Retinal pigment epithelial cell (primary cell): ENCODE measurements around the gene EMILIN3.

Source experiments
- DNase-seq: peaks from one replicate; pipeline ENCODE4 v3.0.0-alpha.2; 2010; ENCODE audit warnings: low read depth
- H3K4me3 ChIP-seq: 2 replicates; pipeline ENCODE4 v1.5.1; 2011; ENCODE audit warnings: mild to moderate bottlenecking, low read length, control low read depth, moderate library complexity
- TF ChIP-seq, protein P1 (sequence below): conservative IDR thresholded peaks from 2 replicates; pipeline ENCODE4 v1.5.1; 2011; ENCODE audit warnings: low read depth, low read length, control low read depth, inconsistent platforms

The EMILIN3 gene

DNA sequence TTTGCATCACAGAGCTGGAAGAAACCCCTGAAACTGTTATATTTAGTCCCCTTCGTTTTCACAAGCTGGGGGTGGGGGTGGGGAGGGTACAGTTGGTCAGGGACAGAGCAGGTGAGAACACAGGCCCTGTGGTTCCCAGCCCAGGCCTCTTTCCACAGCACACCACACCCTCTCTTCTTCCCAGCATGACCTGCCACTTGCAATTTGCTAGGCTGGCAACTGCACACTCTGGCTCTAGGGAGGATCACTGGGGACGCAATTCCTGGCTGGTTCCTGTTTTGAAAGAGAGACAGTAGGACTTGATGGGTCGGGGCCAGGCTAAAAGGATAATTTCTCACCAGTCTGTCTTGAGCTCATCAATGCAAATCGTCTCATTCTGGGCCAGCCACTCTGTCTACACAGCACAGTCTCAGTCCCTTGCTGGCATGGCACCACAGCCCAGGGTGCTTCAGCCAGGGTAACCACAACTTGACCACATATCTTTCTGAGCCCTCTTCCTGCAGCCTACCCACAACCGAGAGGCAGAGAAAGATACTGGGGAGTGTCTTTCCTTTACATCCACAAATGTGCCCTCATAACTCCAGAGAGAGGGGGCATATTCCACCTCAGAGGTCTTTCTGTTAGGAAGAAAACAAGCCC is 41.7 kb upstream of the EMILIN3 start:
- DNase-seq: no peak
- no peak overlapping the region for H3K4me3 ChIP-seq
- TF ChIP-seq, protein P1, sequence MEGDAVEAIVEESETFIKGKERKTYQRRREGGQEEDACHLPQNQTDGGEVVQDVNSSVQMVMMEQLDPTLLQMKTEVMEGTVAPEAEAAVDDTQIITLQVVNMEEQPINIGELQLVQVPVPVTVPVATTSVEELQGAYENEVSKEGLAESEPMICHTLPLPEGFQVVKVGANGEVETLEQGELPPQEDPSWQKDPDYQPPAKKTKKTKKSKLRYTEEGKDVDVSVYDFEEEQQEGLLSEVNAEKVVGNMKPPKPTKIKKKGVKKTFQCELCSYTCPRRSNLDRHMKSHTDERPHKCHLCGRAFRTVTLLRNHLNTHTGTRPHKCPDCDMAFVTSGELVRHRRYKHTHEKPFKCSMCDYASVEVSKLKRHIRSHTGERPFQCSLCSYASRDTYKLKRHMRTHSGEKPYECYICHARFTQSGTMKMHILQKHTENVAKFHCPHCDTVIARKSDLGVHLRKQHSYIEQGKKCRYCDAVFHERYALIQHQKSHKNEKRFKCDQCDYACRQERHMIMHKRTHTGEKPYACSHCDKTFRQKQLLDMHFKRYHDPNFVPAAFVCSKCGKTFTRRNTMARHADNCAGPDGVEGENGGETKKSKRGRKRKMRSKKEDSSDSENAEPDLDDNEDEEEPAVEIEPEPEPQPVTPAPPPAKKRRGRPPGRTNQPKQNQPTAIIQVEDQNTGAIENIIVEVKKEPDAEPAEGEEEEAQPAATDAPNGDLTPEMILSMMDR: no peak

DNA sequence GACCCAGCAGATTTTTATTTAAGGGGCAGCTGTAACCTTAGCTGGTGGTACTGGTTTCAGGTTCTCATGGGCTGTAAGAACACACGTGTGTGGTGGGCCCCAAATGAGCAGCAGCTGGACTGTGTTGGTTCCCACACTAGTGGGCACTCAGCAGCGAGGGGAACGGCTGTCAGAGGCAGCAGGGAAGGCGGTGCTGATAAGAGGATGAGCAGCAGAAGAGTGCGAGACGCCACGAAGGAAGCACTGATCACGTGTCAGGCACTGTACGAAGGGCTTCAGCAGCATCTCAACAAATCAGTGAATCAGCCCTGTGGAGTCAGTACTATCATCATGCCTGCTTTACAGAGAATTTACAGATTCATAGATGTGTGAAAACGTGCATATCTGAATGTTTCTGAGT is 41.0 kb upstream of the EMILIN3 start:
- TF ChIP-seq, protein P1: no peak
- no peak overlapping the region for H3K4me3 ChIP-seq
- DNase-seq: no peak

DNA sequence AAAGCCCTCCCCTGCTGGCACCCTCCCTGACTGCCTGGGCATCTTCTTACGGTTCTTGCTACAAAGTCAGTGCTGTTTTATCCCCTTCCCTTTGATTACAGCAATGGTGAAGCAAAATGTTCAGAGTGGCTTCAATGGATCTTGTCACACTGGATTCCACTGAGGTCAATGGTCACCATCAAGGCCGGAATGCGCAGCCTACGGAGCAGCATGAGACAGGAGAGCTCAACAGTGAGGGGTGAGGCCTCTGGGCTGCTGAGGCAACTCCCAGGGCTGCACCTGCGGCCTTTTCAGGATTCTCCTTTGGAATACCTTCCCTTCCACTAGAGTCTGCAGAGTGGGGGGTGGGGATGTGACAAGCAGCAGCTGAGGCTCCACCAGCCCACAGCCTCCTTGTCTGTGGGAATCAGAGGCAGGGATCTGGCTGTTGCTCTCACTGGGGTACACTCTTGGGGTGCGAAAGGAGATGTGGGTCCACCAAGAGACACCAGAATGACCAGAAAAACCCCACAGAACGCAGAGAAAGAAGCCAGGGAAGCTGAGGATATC is 40.4 kb upstream of the EMILIN3 start:
- TF ChIP-seq, protein P1: no peak
- DNase-seq: no peak

DNA sequence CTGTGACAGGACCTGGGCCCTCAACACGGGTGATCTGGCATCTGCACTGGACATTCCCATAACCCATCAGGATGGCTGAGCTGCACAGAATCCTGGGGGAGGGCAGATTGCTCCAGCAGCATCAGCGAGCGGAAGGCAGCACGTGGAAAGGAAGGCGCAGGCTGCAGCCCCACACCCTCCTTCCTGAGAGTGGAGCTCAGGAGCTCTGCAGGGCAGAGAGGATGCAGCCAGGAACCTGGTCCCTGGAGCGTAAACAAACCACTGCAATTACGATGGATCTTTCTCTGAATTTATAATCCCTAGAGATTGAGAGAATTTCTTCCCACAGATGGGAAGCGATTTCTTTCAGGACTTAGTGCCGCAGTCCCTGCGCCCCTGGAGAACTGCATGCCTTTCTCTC is 39.7 kb upstream of the EMILIN3 start:
- TF ChIP-seq, protein P1: no peak
- H3K4me3 ChIP-seq: no peak overlapping the region
- DNase-seq: no peak

More for the DNA sequence above, 40.4 kb upstream of the EMILIN3 start:
- no peak overlapping the region for H3K4me3 ChIP-seq

DNA sequence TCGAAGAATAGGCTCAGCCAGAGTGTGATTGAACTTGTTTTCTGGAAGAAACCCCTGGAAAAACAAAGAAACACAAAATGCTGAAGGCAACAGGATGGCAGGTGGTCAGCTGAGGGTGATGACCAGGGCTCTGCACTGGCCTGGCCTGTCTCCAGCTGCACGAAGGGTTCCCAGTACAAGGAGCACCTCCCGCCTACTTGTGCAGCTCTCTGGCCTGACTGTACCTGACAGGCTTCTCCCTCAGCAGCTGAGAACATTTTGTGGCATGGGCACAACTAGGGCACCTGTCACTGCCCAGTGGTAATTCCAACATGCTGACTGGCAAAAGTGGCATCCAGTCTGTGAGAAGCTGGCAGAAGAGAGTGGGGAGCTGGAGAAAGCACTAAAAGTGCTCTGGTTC is 38.8 kb upstream of the EMILIN3 start:
- TF ChIP-seq, protein P1: no peak
- no peak for DNase-seq
- H3K4me3 ChIP-seq: no peak overlapping the region

DNA sequence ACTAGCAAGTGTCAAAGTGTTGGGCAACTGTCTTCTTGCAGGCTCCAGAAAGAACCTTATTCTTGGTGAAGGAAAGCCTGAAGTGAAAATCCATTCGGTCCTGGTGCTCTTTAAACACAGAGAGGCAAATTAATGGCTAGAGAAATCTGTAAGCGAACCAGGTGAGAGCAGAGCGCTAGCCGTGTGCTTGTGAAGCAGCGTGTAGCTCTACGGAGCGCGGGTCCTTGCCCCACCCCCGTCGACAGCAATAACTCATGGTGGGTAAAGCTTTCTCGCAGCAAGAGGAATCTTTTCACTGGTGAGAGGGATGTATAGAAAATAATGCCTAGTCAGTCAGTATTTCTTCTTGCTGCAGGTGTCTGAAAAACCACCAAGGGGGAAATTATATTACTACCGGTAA is 37.0 kb upstream of the EMILIN3 start:
- no peak for DNase-seq
- no peak overlapping the region for H3K4me3 ChIP-seq
- TF ChIP-seq, protein P1: no peak

DNA sequence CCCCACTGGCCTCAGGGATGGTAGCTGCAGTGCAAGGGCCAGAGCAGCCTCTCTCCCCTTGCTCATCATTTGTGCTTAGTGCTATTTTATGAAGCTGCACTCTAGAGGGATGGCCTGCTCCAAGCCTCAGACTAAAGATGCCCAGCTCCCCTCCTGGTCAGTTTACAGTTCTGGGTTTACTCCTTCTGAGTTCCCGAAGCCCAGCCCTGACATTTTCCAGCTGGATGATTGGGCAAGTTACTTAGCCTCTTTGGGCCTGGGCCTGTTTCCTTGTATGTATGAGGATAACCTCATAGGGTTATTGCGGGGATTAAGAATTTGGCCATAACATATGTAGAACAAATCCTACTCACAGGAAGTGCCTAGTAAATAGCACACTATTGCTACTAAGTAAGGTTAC is 31.8 kb upstream of the EMILIN3 start:
- TF ChIP-seq, protein P1: no peak
- no peak overlapping the region for H3K4me3 ChIP-seq
- no peak for DNase-seq
